H54 (cell line): ENCODE results near the gene OR8B4.
"Not testable (repeated sequence)": the region's sequence is repeated elsewhere in the genome, so short reads cannot be mapped to it uniquely, and the experiment has no call there.

ENCODE experiments used
- DNase-seq: peaks from one replicate; pipeline ENCODE4 v3.0.0; 2011; ENCODE audit warnings: low spot score, mixed read lengths; ENCODE audit not compliant: insufficient read length
- FAIRE-seq: peaks from 3 replicates; lab custom pipeline; 2011; peaks lifted over from hg19 to GRCh38; lab: Jason Lieb, UNC
- POLR2A ChIP-seq: IDR thresholded peaks from 2 replicates; pipeline ENCODE4 v1.6.1; 2011; ENCODE audit warnings: low read depth, mild to moderate bottlenecking, low read length

OR8B4 gene

GRCh38 chr11:124442442-124442841 lies 17.8 kb upstream of the OR8B4 start:
- TF ChIP-seq POLR2A, result no peak
- FAIRE-seq, result no peak
- DNase-seq, result no peak

DNA sequence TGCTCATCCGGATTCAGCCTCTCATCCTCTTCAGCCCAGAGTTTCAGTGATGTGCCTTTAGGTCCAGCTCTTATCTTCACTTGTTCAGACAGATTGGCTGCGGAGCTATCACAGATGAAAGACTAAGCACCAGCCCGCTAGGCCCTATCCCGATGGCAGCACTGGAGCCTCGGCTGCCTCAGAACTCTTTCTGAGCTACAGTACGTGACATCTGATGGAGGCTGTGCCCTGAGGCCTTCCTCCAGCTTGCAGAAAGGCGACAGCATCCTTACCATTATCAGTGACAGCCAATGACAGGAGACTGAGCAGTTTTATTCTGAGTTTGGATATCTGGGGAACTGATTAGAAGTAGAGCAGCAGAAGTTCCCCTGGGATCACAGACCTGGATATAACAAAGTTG lies 16.8 kb upstream of the OR8B4 start:
- no peak for DNase-seq
- TF ChIP-seq POLR2A, result no peak
- FAIRE-seq, result no peak

DNA sequence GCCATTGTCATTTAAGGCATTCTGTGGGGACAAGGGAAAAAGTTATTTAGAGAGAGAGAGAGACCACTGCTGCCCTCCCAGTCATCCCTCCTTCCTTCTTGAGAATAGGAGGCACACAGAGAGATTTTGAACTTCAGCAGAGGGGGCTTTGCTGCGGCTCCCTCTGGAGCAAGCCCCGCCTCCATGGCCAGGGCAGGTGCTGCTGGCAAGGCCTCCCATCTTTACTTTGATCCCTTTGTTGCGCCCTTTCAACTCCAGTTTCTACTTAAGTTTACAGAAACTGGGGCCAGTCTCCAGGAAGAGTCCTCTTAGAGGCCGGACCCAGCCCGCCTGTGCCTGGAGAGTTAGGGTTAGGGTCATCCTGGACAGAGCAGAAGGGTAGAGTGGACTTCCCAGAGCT lies 16.4 kb upstream of the OR8B4 start:
- FAIRE-seq, result no peak
- DNase-seq, result no peak
- no peak for TF ChIP-seq POLR2A

- FAIRE-seq, result no peak
- no peak for DNase-seq
- TF ChIP-seq POLR2A, result no peak
Observed at GRCh38 chr11:124440608-124441007, 15.9 kb upstream of the OR8B4 start.

DNA sequence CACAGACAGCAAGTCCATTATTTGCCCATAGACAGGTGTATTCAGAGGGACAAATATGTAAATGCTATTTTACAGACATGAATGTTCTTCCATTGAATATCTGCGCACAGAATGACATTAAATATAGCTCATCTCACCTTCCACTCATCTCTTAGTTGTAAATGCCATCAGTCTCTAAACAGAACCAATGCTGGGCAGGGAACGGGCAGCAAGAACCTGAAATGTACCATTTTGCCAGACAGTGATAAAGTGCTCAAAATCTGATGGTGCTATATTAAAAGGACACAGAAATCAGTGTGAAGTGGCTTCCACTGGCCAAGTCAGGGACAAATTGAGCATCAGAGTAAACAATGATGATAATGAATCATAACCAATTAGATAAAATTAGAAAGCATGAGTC lies 10.0 kb upstream of the OR8B4 start:
- no peak for TF ChIP-seq POLR2A
- DNase-seq, result no peak
- FAIRE-seq, result no peak

- TF ChIP-seq POLR2A, result no peak
- DNase-seq (no peak), FAIRE-seq (no peak)
Observed at GRCh38 chr11:124429599-124429998, 4.9 kb upstream of the OR8B4 start.

GRCh38 chr11:124421043-124421442 lies 3.6 kb downstream of the OR8B4 start:
- DNase-seq (no peak), FAIRE-seq (no peak)
- no peak for TF ChIP-seq POLR2A

- no peak for DNase-seq
- TF ChIP-seq POLR2A, result no peak
- no peak for FAIRE-seq
Observed at GRCh38 chr11:124415356-124415923, 9.2 kb downstream of the OR8B4 start.

GRCh38 chr11:124409906-124410305 lies 14.8 kb downstream of the OR8B4 start:
- FAIRE-seq (no peak), DNase-seq (no peak)
- TF ChIP-seq POLR2A, result no peak

DNA sequence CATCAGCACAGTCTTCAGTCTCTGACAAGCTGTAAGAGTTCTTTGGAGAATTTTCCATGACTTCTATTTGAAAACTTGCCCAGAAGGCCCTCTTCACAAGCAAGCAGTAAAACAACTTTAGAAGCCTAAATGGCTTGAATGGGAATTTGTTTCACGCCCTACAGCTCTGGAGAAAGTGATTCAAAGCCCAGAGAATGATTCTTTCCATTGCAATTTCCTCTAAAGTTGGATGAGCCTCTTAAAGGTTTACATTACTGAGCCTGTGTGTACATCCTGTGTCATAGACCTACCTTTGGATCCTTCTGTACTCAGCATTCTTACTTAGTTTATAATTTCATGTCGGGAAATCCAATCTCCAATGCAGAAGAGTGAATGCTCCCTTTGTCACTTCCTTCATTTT lies 19.1 kb downstream of the OR8B4 start:
- DNase-seq, result no peak
- TF ChIP-seq POLR2A, result no peak
- FAIRE-seq, result no peak

- FAIRE-seq, DNase-seq: not testable (repeated sequence)
Observed at GRCh38 chr11:124403186-124403585, 21.5 kb downstream of the OR8B4 start.

- DNase-seq, result peak; percentile 31
- FAIRE-seq, result no peak
- no peak for TF ChIP-seq POLR2A
Observed at GRCh38 chr11:124402326-124402922, 22.2 kb downstream of the OR8B4 start.

GRCh38 chr11:124398924-124399323 lies 25.7 kb downstream of the OR8B4 start, which contains the start of gene OR8B3:
Gene OR8B3 (minus strand): TSS chr11:124399024. CDS start chr11:124397351, 1,673 bp downstream.
- no peak for FAIRE-seq
- DNase-seq, result no peak
- TF ChIP-seq POLR2A, result no peak

- DNase-seq, FAIRE-seq: not testable (repeated sequence)
Observed at GRCh38 chr11:124396847-124397246, 27.8 kb downstream of the OR8B4 start.

DNA sequence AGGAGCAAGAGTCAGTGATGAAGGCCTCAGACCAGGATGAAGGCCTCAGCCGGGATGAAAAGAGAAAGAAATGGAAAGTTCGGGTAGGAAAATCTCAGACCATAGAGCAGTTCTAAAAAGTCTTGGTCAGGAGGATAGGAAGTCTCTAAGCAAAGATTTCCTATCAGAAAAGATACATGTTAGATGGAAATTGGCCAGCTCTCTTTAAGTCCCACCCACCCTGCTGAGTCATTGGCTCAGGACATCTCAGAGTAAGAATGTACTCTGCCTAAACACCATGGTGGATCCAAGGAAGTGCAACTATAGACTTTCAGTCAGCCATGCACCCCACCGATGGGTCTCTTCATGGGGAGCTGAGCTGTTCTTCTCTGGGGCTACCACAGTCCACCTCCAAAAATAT lies 30.3 kb downstream of the OR8B4 start:
- TF ChIP-seq POLR2A, result no peak
- DNase-seq (no peak), FAIRE-seq (no peak)
